GM12892 (cell line): ENCODE data around the gene DNAJB5.

Experiments
- POLR2A ChIP-seq: IDR thresholded peaks from 2 replicates; pipeline ENCODE4 v1.6.1; 2011; ENCODE audit warnings: low read depth, low read length, control low read depth
- POLR2AphosphoS5 ChIP-seq: IDR thresholded peaks from 2 replicates; pipeline ENCODE4 v1.6.1; 2011; ENCODE audit warnings: low read depth, low read length, control low read depth

DNA sequence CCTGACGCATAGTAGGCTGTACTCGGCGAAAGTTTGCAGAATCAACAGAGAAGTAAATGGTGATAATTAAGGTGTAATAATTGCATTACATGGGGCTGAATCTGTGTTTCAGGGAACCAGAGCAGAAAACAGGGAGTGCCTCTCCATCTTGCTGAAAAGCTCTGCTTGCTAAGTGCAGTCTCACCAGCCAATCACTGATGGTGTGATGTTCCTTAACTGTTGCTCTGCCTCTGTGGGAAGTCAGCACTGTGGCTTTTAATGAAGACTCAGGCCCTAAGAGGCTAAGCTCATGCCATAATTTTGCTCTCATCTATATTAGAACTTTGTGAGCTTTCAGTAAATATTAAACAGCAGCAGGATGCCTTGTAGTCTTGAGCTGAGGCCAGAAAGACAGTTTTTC lies 27.0 kb upstream of the DNAJB5 start:
- TF ChIP-seq POLR2AphosphoS5 (no peak), POLR2A (no peak)
